SK-N-SH (cell line): ENCODE measurements around the gene TGFBR3L. TPM values are rescaled to one million over a fixed set of nuclear protein-coding genes. Genes with fewer than 3 reads are reported as not detected.

Experiments
- CTCF ChIA-PET: fragments of 300-600, 350-600 bp; formaldehyde crosslinking; extraction: SDS; loops from one replicate; lab custom pipeline; 2021; lab: Yijun Ruan, JAX
- POLR2A ChIA-PET: fragments of 350-600 bp; sonication (Branson Sonifier 250); formaldehyde crosslinking; extraction: SDS; loops from one replicate; lab custom pipeline; 2020; ENCODE audit warnings: antibody characterized with exemption, inconsistent platforms; lab: Yijun Ruan, JAX
- DNase-seq: peaks from one replicate; pipeline ENCODE4 v3.0.0; 2012
- H2AFZ ChIP-seq: fragments of 200-600 bp; sonication (generic); 2 replicates; pipeline ENCODE4 v1.8.1; 2016; ENCODE audit warnings: antibody characterized with exemption, mild to moderate bottlenecking, low read depth
- H3F3A ChIP-seq: fragments of 200-600 bp; sonication (generic); replicated peaks from 2 replicates; pipeline ENCODE3; 2016; ENCODE audit warnings: antibody characterized with exemption, mild to moderate bottlenecking; ENCODE audit not compliant: insufficient read depth
- H3K27ac ChIP-seq, 2 experiments: fragments of 200-500 bp in 1 of 2; fragments of 200-600 bp in 1 of 2; sonication (Bioruptor generic) in 1 of 2; sonication (generic), shearing (Covaris generic) in 1 of 2; 2 replicates each; pipeline versions ENCODE4 v1.5.1 to v1.6.1; 2014 to 2016; ENCODE audit warnings: low read depth in 2 of 2, inconsistent platforms in 1 of 2, low read length in 1 of 2, mild to moderate bottlenecking in 1 of 2, mixed read lengths in 1 of 2
- H3K27me3 ChIP-seq: fragments of 200-600 bp; sonication (generic), shearing (Covaris generic); 2 replicates; pipeline ENCODE4 v1.6.1; 2016; ENCODE audit warnings: mixed run types; ENCODE audit not compliant: insufficient read depth
- H3K36me3 ChIP-seq, 2 experiments: fragments of 200-500 bp in 1 of 2; fragments of 200-600 bp in 1 of 2; sonication (Bioruptor generic) in 1 of 2; sonication (generic) in 1 of 2; replicated peaks in 1 of 2; 2 replicates each; pipeline versions ENCODE3 to v1.5.1; 2014 to 2016; ENCODE audit warnings: low read length in 1 of 2, mild to moderate bottlenecking in 1 of 2; ENCODE audit not compliant: insufficient read depth in 2 of 2, control insufficient read depth in 1 of 2
- H3K4me1 ChIP-seq, 2 experiments: fragments of 200-500 bp in 1 of 2; fragments of 200-600 bp in 1 of 2; sonication (Bioruptor generic) in 1 of 2; sonication (generic), shearing (Covaris generic) in 1 of 2; 2 replicates each; pipeline versions ENCODE4 v1.5.1 to v1.6.1; 2014 to 2016; ENCODE audit warnings: low read depth in 1 of 2, low read length in 1 of 2, mixed run types in 1 of 2; ENCODE audit not compliant: insufficient read depth in 2 of 2, control insufficient read depth in 1 of 2
- H3K4me2 ChIP-seq: fragments of 200-600 bp; sonication (generic), shearing (Covaris generic); 2 replicates; pipeline ENCODE4 v1.6.1; 2017; ENCODE audit warnings: mixed run types
- H3K4me3 ChIP-seq, 2 experiments: fragments of 200-500 bp in 1 of 2; fragments of 200-600 bp in 1 of 2; sonication (Bioruptor generic) in 1 of 2; sonication (generic), shearing (Covaris generic) in 1 of 2; 2 replicates each; pipeline versions ENCODE4 v1.5.1 to v1.8.1; 2014 to 2016; ENCODE audit warnings: low read depth in 2 of 2, inconsistent platforms in 1 of 2, low read length in 1 of 2, mild to moderate bottlenecking in 1 of 2, mixed read lengths in 1 of 2, moderate library complexity in 1 of 2
- H3K79me2 ChIP-seq: fragments of 200-600 bp; sonication (generic); 2 replicates; pipeline ENCODE4 v1.8.1; 2017; ENCODE audit warnings: mild to moderate bottlenecking; ENCODE audit not compliant: insufficient read depth
- H3K9ac ChIP-seq: fragments of 200-600 bp; sonication (generic); 2 replicates; pipeline ENCODE4 v1.6.1; 2017; ENCODE audit warnings: mixed run types
- H3K9me2 ChIP-seq: fragments of 200-600 bp; sonication (generic); 2 replicates; pipeline ENCODE4 v1.6.1; 2017; ENCODE audit warnings: mixed run types
- H3K9me3 ChIP-seq: fragments of 200-600 bp; sonication (generic); 2 replicates; pipeline ENCODE4 v1.6.1; 2017; ENCODE audit warnings: mixed run types, mild to moderate bottlenecking, moderate library complexity
- H4K20me1 ChIP-seq: fragments of 200-600 bp; sonication (generic); 2 replicates; pipeline ENCODE4 v1.6.1; 2017; ENCODE audit warnings: mild to moderate bottlenecking, mixed run types; ENCODE audit not compliant: insufficient read depth
- FOSL2 ChIP-seq: IDR thresholded peaks from 2 replicates; pipeline ENCODE4 v1.4.0; 2012; ENCODE audit warnings: low read depth, mild to moderate bottlenecking, moderate library complexity, borderline replicate concordance
- FOXM1 ChIP-seq: IDR thresholded peaks from 2 replicates; pipeline ENCODE4 v1.4.0; 2012; ENCODE audit warnings: low read depth, mild to moderate bottlenecking
- NFIC ChIP-seq: IDR thresholded peaks from 2 replicates; pipeline ENCODE4 v1.4.0; 2012; ENCODE audit warnings: borderline replicate concordance
- RAD21 ChIP-seq: IDR thresholded peaks from 2 replicates; pipeline ENCODE4 v1.6.1; 2012; ENCODE audit warnings: mild to moderate bottlenecking, low read length
- RCOR1 ChIP-seq: fragments of 150-350 bp; IDR thresholded peaks from 2 replicates; pipeline ENCODE4 v1.6.1; 2017; ENCODE audit warnings: antibody characterized with exemption, low read length
- WGBS: methylation state at CpG from one replicate; pipeline ENCODE4 v1.1.6; 2017; ENCODE audit warnings: low lambda C conversion rate; 5-methylcytosine and 5-hydroxymethylcytosine counted together
- polyA plus RNA-seq, 3 experiments: library from polyadenylated mRNA; depleted of rRNA; stranded (reverse); fragments of >200 nt; gene quantifications; 2 replicates each; pipeline ENCODE4 v1.2.3, GENCODE V29; 2012
- TF ChIP-seq, protein P1 (sequence below): fragments of 150-350 bp; IDR thresholded peaks from 2 replicates; pipeline ENCODE4 v1.6.1; 2016; ENCODE audit warnings: mild to moderate bottlenecking, low read depth, low read length
- TF ChIP-seq, protein P2 (sequence below): IDR thresholded peaks from 2 replicates; pipeline ENCODE4 v1.4.0; 2012; ENCODE audit warnings: low read depth, borderline replicate concordance
- TF ChIP-seq, protein P3 (sequence below): fragments of 200-600 bp; sonication (generic); IDR thresholded peaks from 2 replicates; pipeline ENCODE4 v1.6.1; 2017; ENCODE audit warnings: antibody characterized with exemption, mild to moderate bottlenecking, moderate library complexity
- TF ChIP-seq, protein P4 (sequence below): IDR thresholded peaks from 2 replicates; pipeline ENCODE4 v1.4.0; 2012; ENCODE audit warnings: low read depth
- TF ChIP-seq, protein P5 (sequence below): IDR thresholded peaks from 2 replicates; pipeline ENCODE4; 2012

TGFBR3L gene
- polyA plus RNA-seq, 1 of the 3 experiments (the other 2 are of a cell fraction), result 0.87 TPM

DNA sequence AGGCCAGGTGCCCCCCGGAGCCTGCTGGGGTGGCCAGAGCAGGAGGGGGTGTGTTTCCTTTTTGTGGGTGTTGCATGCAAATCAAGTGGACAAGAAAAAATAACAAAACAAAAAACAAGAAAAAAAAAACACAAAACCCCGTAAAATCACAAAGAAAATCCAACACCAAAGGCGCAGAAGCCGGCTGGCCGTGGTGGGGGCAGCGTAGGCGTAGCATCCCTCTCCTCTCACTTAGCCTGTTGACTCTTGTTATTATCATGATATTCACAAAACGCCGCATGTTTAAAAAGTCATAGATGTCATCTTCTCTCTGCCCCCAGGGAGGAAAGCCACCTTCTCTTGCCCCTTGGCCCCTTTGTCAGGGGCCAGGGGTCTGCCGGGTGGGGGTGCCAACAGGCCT is 978 bp upstream of the TGFBR3L start:
- TF ChIP-seq, protein P1, sequence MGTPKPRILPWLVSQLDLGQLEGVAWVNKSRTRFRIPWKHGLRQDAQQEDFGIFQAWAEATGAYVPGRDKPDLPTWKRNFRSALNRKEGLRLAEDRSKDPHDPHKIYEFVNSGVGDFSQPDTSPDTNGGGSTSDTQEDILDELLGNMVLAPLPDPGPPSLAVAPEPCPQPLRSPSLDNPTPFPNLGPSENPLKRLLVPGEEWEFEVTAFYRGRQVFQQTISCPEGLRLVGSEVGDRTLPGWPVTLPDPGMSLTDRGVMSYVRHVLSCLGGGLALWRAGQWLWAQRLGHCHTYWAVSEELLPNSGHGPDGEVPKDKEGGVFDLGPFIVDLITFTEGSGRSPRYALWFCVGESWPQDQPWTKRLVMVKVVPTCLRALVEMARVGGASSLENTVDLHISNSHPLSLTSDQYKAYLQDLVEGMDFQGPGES, result no peak
- TF ChIP-seq FOXM1, result no peak
- TF ChIP-seq RAD21, result no peak
- no peak for TF ChIP-seq RCOR1
- TF ChIP-seq NFIC, result no peak
- no peak for TF ChIP-seq FOSL2
- TF ChIP-seq, protein P2, sequence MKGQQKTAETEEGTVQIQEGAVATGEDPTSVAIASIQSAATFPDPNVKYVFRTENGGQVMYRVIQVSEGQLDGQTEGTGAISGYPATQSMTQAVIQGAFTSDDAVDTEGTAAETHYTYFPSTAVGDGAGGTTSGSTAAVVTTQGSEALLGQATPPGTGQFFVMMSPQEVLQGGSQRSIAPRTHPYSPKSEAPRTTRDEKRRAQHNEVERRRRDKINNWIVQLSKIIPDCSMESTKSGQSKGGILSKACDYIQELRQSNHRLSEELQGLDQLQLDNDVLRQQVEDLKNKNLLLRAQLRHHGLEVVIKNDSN, result no peak
- TF ChIP-seq, protein P3, sequence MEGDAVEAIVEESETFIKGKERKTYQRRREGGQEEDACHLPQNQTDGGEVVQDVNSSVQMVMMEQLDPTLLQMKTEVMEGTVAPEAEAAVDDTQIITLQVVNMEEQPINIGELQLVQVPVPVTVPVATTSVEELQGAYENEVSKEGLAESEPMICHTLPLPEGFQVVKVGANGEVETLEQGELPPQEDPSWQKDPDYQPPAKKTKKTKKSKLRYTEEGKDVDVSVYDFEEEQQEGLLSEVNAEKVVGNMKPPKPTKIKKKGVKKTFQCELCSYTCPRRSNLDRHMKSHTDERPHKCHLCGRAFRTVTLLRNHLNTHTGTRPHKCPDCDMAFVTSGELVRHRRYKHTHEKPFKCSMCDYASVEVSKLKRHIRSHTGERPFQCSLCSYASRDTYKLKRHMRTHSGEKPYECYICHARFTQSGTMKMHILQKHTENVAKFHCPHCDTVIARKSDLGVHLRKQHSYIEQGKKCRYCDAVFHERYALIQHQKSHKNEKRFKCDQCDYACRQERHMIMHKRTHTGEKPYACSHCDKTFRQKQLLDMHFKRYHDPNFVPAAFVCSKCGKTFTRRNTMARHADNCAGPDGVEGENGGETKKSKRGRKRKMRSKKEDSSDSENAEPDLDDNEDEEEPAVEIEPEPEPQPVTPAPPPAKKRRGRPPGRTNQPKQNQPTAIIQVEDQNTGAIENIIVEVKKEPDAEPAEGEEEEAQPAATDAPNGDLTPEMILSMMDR, result no peak
- TF ChIP-seq, all 33 proteins: peak for 0
- ChIA-PET CTCF (no interaction called here), POLR2A (no interaction called here)
- no peak for DNase-seq
- H4K20me1 ChIP-seq, result no peaks in the 10 kb centered on the region; the same call in 1 of the 2 replicates
- no peaks in the 10 kb centered on the region for H3K9me3 ChIP-seq
- H3K4me2 ChIP-seq, result no peak overlapping the region
- H3K4me1 ChIP-seq, result peaks cover 0 to 9% of the 10 kb centered on the region in 2 experiments; a peak in 2 of 4 replicates
- H3F3A ChIP-seq, result peaks cover 6% of the 10 kb centered on the region
- H3K79me2 ChIP-seq, result no peaks in the 10 kb centered on the region
- H2AFZ ChIP-seq, result no peak overlapping the region
- H3K9ac ChIP-seq, result no peak overlapping the region
- H3K36me3 ChIP-seq, result peaks cover 0 to 35% of the 10 kb centered on the region in 2 experiments
- peaks cover 7% of the 10 kb centered on the region; the same call in 1 of the 2 replicates for H3K27me3 ChIP-seq
- 91% methylated on average over 10 of the region's 10 CpGs for WGBS
- H3K9me2 ChIP-seq, result no peaks in the 10 kb centered on the region
- no peak overlapping the region for H3K4me3 ChIP-seq
- no peak overlapping the region for H3K27ac ChIP-seq

DNA sequence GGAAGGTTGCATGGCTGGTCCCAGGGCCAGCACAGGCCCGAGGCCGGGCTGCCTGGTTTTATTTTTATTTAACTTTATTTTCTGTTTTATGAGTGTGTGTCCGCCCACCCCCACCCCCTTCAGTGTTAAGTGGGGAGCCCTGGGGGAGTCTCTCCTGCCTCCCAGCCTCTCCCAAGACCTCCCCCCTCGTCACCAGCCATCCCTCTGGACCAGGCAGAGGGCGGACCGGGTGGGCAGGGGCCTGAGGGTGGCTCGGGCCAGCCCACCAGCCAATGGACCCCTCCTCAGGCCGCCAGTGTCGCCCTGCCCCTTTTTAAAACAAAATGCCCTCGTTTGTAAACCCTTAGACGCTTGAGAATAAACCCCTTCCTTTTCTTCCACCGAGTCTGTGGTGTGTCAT is 531 bp upstream of the TGFBR3L start:
- Histone ChIP-seq H3K27ac (no peak overlapping the region), H3F3A (peaks cover 6% of the 10 kb centered on the region), H3K27me3 (peaks cover 7% of the 10 kb centered on the region; the same call in 1 of the 2 replicates), H2AFZ (no peak overlapping the region), H3K4me2 (no peak overlapping the region), H3K4me1 (peaks cover 0 to 9% of the 10 kb centered on the region in 2 experiments; a peak in 2 of 4 replicates), H4K20me1 (no peaks in the 10 kb centered on the region), H3K9me2 (no peaks in the 10 kb centered on the region), H3K79me2 (no peaks in the 10 kb centered on the region), H3K4me3 (no peak overlapping the region), H3K36me3 (peaks cover 0 to 35% of the 10 kb centered on the region in 2 experiments), H3K9me3 (no peaks in the 10 kb centered on the region), H3K9ac (no peak overlapping the region)
- ChIA-PET CTCF (no interaction called here), POLR2A (no interaction called here)
- DNase-seq, result no peak
- WGBS, result 83% methylated on average over 12 of the region's 12 CpGs
- TF ChIP-seq, protein P4, sequence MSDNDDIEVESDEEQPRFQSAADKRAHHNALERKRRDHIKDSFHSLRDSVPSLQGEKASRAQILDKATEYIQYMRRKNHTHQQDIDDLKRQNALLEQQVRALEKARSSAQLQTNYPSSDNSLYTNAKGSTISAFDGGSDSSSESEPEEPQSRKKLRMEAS, result no peak
- TF ChIP-seq, protein P5, sequence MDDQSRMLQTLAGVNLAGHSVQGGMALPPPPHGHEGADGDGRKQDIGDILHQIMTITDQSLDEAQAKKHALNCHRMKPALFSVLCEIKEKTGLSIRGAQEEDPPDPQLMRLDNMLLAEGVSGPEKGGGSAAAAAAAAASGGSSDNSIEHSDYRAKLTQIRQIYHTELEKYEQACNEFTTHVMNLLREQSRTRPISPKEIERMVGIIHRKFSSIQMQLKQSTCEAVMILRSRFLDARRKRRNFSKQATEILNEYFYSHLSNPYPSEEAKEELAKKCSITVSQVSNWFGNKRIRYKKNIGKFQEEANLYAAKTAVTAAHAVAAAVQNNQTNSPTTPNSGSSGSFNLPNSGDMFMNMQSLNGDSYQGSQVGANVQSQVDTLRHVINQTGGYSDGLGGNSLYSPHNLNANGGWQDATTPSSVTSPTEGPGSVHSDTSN, result 0 out of 2 replicates have a peak, but pooled peaks have one; percentile 16
